GM21717 (cell line): ENCODE results near the gene ZNF70.

ENCODE experiments used
- ATAC-seq: cut with Tn5 transposase; IDR thresholded peaks from one replicate; pipeline ENCODE4 v1.9.1; 2021; ENCODE audit warnings: mild to moderate bottlenecking, moderate library complexity; ENCODE audit not compliant: unreplicated experiment

Gene ZNF70

DNA sequence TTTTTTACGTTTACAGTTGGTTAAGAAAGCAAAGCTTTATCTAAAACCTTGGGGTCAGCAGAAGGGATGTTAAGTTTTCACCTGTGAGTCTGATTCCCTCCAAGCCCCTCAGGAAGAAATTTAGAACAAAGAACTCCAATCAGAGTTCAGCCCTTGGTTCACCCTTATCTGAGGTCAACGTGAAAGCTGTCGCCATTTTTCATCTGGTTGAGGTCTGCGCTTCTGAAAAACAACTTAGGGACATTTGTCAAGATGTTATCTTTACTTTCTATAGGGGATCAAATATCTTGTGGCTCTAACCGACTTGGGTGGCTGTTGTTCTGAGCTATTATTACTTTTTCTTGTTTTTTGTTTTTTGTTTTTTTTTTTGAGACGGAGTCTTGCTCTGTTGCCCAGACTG lies 30.1 kb downstream of the ZNF70 start:
- no peak for ATAC-seq

DNA sequence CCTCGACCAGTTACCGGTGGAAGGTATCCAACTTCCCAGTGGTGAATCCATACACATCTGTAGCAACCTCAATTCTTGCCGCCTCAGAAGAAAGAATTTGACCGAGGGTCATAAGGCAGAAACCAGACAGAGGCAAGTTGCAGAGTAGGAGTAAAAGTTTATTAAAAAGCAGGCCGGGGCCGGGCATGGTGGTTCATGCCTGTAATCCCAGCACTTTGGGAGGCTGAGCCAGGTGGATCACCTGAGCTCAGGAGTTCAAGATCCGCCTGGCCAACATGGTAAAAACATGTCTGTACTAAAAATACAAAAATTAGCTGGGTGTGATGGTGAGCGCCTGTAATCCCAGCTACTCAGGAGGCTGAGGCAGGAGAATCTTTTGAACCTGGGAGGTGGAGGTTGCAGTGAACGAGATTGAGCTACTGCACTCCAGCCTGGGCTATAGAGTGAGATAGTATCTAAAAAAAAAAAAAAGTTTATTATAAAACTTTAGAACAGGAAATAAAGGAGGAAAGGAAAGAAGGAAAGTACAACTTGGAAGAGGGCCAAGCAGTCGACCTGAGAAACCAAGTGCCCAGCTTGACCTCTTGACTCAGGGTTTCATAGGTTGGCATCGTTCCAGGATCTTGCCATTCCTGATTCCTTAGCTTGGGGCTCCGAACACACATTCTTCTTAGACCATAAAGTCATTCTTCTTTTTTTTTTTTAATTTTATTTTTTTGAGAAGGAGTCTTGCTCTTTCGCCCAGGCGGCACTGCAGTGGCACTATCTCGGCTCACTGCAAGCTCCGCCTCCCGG lies 32.3 kb downstream of the ZNF70 start:
- no peak for ATAC-seq

DNA sequence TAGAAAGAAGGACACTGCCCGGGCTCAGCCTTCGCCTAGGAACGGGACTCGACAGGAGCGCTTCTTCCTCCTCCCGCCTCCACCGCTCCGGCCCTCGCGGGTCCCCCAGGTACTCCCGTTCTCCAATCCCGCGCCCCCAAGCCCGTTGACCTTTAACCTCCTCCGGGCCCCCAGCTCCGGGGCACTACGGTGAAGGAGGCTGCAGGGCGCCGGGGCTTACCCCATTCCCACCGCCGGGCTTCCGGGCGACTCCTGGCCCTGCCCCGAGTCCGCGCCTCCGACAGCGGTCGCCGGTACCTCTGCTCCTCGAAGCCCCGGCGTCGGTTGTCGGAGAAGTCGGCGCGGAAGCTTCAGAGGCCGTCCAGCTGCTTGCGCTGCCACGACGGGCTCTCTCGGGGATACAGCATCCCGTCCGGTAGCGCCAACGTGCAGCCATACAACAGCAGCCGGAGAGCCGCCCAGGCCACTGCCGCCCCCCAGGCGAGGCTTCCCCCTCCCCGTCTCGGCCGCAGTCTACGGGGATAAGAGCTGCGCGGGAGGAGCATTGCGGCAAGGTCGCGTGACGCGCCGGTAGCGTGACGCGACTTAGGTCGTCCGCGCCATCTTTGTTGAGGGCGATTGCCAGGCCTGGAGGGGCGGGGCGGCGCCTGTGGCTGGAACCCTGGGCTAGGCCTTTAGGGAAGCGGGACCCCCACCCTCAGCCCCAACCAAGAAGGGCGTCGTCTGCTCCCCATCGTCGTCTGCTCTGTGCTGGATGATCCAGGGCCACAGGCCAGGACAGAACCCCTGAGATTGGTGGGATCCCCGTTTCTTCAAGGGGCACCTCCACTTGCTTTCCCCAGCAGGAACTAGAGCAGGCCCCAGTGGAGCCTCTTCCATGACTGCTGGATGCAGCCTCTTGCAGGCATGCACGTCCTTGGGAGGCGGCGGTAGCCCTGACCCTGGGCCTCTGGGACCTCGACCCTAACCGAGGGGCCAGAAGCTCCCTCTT lies 33.8 kb downstream of the ZNF70 start:
- peak; percentile 80 for ATAC-seq

DNA sequence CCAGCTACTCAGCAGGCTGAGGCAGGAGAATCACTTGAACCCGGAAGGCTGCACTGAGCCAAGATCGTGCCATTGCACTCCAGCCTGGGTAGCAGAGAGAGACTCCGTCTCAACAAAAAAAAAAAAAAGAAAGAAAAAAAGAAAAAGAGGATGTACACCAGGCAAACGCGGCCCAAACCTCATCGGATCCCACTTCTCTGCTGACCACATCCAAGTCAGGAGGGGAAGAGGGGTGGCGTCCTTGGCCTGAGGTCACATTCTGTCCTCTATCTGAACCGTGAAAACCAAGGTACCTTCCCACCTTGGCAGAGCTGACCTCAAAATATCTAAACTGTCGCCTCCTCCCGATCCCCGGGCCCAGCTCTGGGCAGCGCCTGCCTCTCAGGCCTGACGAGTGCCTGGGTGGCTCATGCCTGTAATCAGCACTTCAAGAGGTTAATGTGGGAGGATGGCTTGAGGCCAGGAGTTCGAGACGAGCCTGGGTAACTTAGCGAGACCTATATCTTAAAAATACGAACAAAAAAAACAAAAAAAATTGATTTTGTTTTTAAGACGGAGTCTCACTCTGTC lies 35.0 kb downstream of the ZNF70 start:
- no peak for ATAC-seq

DNA sequence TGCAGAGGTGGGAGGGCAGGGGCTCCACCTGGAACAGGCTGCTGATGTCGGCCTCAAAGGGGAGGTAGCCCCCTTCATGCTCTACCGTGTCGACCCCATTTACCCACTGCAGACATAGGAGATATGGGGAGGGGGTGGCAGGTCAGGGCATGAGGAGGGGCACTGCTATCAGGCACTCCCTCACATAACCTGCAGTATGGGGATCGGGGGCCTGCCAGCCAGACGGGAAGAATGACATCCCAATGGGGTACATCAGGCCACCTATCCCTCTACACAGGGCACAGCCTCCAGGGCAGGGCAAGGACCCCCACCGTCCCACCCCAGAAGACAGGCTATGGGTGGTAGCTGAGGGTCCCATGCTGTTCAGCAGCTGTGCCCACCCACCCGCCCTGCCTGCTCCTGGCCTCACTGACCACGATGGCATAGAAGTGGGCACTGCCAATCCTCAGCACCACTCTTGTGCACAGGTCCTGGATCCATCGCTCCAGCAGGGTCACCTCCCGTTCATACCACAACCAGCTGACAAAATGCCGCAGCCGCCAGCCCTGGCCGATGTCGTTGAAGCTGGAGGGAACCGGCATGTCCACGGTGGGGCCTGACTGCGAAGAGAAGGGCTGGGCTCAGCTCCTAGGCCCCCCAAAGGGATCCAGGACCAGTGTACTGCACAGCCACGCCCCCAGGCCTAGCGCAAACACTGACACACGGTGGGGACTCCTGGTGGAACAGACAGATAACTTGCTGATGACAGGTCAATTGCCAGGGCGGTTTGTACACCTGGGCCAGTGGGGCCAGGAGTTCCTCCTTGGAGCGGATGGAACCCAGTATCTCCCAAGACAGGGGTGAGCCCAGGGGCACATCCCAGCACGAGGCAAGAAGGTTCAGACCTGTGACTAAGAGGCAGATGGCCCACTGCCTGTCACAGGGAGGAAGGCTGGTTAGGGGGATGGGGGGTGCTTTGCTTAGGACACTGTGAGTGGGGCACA lies 36.0 kb downstream of the ZNF70 start:
- no peak for ATAC-seq

DNA sequence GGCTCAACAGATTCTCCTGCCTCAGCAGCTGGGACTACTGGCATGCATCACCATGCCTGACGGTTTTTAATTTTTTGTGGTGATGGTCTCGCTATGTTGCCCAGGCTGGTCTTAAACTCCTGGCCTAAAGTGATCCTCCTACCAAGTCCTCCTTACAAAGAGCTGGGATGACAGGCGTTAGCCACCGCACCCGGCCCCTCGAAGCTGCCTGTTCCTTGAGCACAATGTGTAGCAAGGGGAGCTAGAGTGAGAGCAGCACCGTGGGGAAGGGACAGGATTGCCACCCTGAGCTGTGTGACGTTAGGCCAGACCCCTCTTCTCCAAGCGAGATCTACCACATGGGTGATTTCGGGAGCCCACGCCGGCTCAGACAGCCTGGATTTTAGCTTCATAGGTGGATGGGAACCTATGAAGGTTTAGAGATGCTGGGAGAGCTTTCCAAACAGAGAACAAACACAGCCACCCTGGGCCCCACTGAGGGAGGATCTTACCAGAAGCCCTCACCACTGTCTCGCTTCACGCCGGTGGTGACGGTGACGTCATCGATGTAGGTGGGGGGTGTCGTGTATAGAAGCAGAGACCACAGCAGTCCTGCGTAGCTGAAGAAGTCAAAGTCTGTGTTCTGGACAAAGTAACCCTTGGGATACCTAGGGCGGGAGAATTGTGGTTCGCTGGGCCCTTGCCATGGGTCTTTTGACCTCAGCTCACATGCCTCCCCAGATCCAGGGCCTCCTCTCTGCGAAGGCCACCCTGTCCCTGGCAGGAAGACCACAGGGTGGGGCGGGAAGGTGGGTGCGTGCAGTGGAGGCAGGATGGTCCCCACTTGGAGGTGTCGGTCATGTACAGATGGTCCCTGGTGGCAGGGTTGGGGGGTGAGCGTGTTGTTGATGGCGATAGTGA lies 37.0 kb downstream of the ZNF70 start:
- ATAC-seq, result no peak

DNA sequence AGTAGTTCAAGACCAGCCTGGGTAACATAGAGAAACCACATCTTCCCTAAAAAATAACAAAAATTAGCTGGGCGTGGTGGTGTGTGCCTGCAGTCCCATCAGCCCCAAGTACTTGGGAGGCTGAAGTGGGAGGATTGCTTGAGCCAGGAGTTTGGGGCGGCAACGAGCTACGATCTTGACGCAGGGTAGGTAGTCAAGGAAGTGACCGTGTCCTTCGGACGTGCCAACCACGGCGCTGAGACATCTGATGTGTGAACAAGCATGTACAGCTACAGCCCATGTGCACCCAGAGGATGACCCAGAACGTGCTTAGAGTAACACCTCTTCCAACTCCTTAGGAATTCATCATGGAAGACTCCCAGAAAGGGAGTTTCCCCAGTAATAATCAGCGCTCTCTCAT lies 38.7 kb downstream of the ZNF70 start:
- ATAC-seq, result no peak

DNA sequence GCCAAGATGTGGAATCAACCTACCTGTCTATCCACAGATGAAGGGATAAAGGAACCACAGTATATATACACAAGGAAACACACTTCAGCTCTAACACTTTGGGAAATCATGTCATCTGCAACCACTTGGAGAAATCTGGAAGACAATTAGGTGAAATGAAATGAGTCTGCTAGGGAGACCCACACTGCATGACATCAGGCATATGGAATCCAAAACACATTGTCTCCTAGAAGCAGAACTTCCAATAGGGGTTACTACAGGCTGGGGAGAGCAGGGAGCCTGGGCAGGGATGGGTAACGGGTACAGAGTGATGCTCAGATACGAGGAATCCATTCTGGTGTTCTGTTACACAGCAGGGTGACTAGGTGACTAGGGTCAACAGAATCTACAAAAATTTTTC lies 41.8 kb downstream of the ZNF70 start:
- no peak for ATAC-seq

DNA sequence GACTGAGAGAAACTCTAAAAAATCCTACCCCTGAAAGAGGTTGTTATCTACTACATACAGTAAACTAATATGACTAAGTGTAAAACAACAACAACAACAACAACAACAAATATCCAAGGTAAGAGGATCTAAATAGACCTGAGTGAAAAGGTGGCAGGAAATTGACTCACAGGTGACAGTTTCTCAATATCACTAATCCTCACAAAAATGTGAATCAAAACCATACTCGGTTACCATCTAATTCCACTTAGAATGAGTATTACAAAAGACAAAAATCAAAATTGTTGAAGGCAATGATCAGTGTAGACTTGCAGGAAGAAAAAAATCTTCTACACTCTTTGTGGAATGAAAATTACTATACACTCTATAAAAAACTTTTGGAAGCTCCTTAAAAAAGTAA lies 42.6 kb downstream of the ZNF70 start:
- ATAC-seq, result no peak

DNA sequence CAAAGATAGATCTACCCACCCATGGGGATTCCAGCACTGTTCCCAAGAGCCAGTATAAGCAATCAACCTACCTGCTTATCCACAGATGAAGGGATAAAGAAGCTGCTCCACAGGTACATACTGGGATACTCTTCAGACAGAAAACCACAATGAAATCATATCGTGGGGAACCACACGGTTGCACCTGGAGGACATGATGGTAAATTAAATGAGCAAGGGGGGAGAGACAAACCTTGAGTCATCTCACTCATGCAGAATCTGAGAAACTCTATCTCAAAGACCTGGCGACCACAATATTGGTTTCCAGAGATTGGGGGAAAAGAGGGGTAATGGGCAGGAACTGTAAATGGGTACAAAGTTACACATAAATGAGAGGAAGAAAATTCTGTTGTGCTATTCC lies 45.6 kb downstream of the ZNF70 start:
- ATAC-seq, result no peak

DNA sequence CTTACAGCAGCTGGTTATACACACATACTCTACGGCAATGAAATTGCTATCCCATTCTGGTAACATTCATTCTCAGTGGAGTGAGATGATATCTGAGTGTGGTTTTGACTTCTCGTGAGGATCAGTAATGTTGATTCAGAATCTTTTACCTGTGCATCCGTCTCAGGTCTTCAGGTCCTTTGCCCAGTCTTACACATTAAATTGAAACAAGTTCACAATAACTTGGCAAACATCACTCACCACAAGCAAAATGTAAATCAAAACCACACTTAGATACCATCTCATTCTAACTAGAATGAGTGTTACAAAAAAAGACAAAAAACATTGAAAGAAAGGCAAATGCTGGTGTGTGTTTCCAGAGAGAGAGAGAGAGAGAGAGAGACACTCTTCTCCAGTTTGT lies 46.1 kb downstream of the ZNF70 start:
- no peak for ATAC-seq

DNA sequence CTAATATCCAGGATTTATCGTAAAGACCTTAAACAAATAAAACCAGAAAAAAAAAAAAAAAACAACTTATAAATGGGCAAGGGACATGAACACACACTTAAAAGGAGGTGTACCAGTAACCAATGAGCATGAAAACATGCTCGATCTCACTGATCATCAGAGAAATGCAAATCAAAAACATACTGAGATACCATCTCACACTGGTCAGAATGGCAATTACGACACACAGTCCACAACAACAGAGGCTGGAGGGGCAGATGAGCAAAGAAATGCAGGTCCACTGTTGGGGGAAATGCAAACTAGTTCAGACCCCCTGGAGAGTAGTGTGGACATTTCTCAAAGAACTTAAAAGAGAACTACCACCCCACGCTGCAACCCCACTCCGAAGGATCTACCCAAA lies 46.9 kb downstream of the ZNF70 start:
- ATAC-seq, result no peak

DNA sequence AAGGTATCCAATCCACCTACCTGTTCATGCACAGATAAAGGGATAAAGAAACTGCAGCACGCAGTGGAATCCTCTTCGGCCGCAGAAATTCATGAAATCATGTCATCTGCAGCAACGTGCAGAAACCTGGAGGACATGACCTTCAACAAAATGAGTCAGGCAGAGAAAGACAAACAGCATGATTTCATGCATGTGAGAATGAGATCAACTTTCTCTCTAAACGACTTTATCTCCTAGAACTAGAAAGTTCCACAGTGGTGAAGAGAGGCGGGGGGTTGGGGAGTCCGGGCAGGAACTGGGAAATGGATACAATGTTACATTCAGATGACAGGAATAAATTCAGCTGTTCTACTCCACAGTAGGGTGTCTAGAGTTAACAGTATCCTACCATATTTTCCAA lies 50.2 kb downstream of the ZNF70 start:
- ATAC-seq, result no peak

DNA sequence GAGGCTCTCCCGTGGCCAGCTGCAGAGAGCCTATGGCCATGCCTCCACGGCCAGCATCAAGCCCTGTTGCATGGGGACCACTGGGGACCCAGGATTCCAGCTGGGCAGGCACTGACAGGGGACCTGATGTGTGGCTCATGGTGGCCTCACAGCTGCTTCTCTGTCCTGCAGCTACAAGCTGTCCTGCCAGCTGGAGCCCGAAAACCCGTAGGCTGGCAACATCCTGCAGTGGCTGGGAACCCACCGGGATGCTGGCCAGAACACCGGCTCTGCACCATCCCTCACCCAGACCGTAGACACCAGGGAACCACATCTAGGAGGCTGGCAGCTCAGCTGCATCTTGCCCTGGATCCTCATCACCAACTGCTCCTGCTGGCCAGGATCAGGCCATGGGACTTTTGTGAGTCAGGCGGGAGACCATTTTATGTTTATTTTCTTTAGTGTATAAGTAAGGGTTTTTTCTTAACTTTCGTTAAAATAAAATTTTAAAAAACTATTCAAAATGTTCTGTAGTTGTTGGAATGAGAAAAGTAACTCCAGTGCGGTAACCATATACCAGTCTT lies 52.2 kb downstream of the ZNF70 start:
- ATAC-seq, result no peak

DNA sequence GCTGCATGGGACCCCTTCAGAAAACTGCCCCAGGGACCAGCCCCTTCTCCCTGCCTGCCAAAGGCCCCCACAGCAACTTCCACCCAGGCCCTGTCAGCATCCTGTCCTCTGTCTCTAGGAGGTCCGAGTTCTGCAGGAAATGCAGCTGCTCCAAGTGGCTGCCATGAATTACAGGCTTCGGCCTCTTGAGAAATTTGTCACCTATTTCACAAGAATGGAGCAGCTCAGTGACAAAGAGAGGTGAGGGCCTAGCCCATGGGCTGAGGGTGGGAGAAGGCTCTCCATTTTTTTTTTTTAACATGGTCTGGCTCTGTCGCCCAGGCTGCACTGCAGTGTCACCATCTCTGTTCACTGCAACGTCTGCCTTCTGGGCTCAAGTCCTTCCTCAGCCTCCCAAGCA lies 52.8 kb downstream of the ZNF70 start:
- no peak for ATAC-seq

DNA sequence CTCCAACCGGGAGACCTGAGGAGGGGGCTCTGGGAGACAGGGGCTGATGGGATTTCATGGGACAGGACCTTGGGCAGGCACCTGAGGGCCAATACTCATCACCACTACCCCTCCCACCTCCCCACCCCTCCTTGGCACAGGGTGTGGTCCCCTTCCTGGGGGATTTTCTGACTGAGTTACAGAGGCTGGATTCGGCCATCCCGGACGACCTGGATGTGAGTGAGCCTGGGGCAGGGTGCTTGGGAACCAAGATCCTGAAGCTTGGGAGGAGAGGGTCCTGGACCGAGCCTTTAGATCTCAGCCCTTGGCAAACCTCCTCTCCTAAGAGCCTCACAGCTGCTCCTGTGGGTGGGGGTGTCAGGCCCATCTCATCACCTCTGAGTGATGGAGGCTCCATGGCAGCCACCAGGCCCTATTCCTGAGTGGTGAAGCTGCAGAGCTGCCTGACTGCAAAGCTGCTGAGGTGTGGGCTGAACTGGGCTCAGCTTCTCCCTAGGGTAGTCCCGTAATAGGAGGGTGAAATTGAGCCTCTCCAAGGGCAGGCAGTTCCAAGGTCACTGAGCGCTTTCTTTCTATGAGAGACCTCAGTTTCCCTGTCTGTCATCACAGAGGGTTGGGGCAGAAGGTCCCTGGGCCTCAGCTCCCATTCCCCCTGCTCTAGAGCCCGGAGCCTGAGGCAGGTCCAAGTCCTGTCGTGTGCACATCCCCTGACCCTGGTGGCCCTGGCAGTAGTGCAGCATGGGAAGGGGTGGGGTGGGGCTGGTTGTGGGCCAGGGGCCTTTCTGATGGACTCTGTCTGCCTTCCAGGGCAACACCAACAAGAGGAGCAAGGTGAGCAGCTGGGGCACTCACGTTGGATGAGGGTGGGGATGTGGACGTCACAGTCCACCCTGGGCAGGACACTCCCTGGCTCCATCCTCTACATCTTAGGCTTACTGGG lies 53.6 kb downstream of the ZNF70 start:
- no peak for ATAC-seq

DNA sequence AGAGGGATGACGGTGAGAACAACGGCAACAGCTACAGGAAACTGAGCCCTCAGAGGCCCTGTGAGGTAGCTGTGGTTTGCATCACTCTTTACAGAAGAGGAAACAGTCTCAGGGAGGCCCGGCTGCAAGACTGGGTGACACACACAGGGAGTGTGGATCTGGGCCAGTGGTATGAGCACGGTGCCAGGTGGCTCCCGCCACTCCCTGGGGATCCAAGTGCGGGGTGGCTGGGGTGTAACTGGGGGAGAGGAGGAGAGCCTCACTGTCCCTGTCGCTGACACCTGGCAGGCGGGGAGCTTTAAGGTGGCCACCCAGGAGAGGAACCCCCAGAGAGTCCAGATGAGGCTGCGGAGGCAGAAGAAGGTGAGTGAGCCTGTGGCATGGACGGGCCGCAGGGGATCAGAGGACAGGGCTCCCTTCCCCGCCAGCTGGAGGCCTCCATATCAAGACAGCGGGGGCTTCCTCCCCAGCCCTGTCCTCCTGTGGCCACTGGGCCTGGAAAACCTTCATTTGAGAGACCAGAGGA lies 54.5 kb downstream of the ZNF70 start:
- ATAC-seq, result no peak
